Body of pancreas (tissue), 4 donors: Measurements from ENCODE around the gene TMEM178B.

ENCODE experiments used
- CTCF ChIP-seq, 7 experiments: fragments of 450-650 bp in 4 of 7; fragments of 200-600 bp in 3 of 7; sonication (generic) in 3 of 7; IDR thresholded peaks; one replicate each; pipeline ENCODE4 v1.5.1; 2016 to 2019; ENCODE audit warnings: antibody characterized with exemption in 7 of 7
- POLR2A ChIP-seq, 3 donors: fragments of 450-650 bp; IDR thresholded peaks; one replicate each; pipeline ENCODE4 v1.6.1; 2016; ENCODE audit warnings: antibody characterized with exemption in 3 of 3, mild to moderate bottlenecking in 2 of 3

- no peak for TF ChIP-seq CTCF (IDR thresholded peaks at IDR 0.05)
- TF ChIP-seq POLR2A (IDR thresholded peaks at IDR 0.05): no peak
Measured at GRCh38 chr7:141251180-141251579, 177.3 kb downstream of the TMEM178B start.
